TTC549 (cell line): ENCODE measurements around the gene GPR18.

Experiments used
- FAIRE-seq: peaks from 2 replicates; lab custom pipeline; 2012; peaks lifted over from hg19 to GRCh38; lab: Jason Lieb, UNC

Gene GPR18

GRCh38 chr13:99207511-99207910 is 50.7 kb downstream of the GPR18 start:
- no peak for FAIRE-seq

DNA sequence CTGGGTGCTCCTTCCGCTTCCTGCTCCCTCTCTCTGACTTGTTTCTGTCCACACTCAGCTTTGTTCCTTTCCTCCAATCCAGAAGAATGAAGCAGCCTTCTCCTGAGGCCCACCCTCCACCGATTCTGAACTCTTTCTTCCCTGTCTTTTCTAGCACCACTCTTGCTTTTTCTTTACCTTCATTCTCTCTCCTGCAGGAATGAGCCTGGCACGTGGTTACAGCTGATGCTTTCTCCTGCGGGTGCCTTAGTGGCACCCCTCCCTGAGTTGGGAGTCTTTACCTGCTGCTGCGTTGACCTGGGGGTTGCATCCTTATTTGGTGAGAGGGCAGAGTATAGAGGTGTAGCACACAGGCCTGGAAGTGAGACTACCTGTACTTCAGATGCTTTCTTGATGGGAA is 51.3 kb downstream of the GPR18 start:
- FAIRE-seq = no peak

- FAIRE-seq = no peak
Measured at GRCh38 chr13:99206226-99206625, 52.0 kb downstream of the GPR18 start.

DNA sequence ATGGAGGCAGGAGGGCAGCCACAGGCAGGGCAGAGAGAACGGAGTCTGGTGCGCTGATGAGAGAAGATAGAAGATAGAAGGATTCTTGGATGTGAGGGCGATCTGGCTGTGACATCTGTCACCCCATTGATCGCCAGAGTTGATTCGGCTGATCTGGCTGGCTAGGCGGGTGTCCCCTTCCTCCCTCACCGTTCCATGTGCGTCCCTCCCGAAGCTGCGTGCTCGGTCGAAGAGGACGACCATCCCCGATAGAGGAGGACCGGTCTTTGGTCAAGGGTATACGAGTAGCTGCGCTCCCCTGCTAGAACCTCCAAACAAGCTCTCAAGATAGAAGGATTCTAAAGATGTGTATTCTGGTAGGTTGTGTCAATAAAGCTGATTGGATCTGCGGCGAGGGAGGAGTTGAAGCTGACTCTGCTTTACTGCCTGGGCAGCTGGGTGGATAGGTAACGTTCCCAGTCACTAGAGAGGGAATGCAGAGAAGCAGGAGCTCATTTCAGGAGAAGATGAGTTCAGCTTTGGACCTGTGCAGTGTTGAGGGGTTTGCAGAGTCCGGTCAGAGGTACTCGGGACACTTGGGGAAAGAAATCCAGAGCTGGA is 52.5 kb downstream of the GPR18 start:
- FAIRE-seq = no peak
